Lung (tissue), 12 donors: ENCODE measurements around the gene SLC18A2. TPM values are rescaled to one million over a fixed set of nuclear protein-coding genes. Genes with fewer than 3 reads are reported as not detected.
"Not testable (repeated sequence)": the region's sequence is repeated elsewhere in the genome, so short reads cannot be mapped to it uniquely, and the experiment has no call there.

Experiments used
- ATAC-seq: fragments of 200-7000 bp; cut with Tn5 transposase; one replicate; pipeline ENCODE4 v1.9.1; 2020; ENCODE audit warnings: moderate number of reproducible peaks; ENCODE audit not compliant: insufficient read depth, low FRiP score
- DNase-seq, 3 donors: peaks; one replicate each; pipeline ENCODE4 v3.0.0-alpha.2; 2013 to 2017
- H3K27ac ChIP-seq, 2 donors: one replicate each; pipeline ENCODE4 v1.5.1; 2013; ENCODE audit warnings: mild to moderate bottlenecking in 2 of 2, moderate library complexity in 2 of 2, control low read depth in 1 of 2, inconsistent platforms in 1 of 2, low read depth in 1 of 2, low read length in 1 of 2
- H3K27me3 ChIP-seq, 3 donors: one replicate each; pipeline ENCODE4 v1.5.1; 2013; ENCODE audit warnings: low read length in 2 of 3; ENCODE audit not compliant: control insufficient read depth in 3 of 3, insufficient read depth in 3 of 3
- H3K36me3 ChIP-seq, 4 donors: one replicate each; pipeline ENCODE4 v1.5.1; 2013; ENCODE audit warnings: low read length in 4 of 4, mild to moderate bottlenecking in 1 of 4, moderate library complexity in 1 of 4; ENCODE audit not compliant: control insufficient read depth in 4 of 4, insufficient read depth in 4 of 4
- H3K4me1 ChIP-seq, 5 donors: one replicate each; pipeline ENCODE4 v1.5.1; 2013; ENCODE audit warnings: low read length in 5 of 5, mild to moderate bottlenecking in 2 of 5, moderate library complexity in 1 of 5; ENCODE audit not compliant: control insufficient read depth in 5 of 5, insufficient read depth in 5 of 5
- H3K4me3 ChIP-seq: one replicate; pipeline ENCODE4 v1.5.1; 2013; ENCODE audit warnings: mild to moderate bottlenecking, control low read depth, moderate library complexity
- H3K9ac ChIP-seq, 2 donors: one replicate each; pipeline ENCODE4 v1.5.1; 2013; ENCODE audit warnings: low read length in 2 of 2, control low read depth in 1 of 2; ENCODE audit not compliant: insufficient read depth in 1 of 2
- H3K9me3 ChIP-seq, 4 donors: one replicate each; pipeline ENCODE4 v1.5.1; 2013; ENCODE audit warnings: low read length in 3 of 4, mild to moderate bottlenecking in 1 of 4, moderate library complexity in 1 of 4; ENCODE audit not compliant: control insufficient read depth in 4 of 4, insufficient read depth in 3 of 4
- WGBS, 2 donors: extraction: QIAGEN DNeasy Blood & Tissue Kit; methylation state at CpG; one replicate each; pipeline ENCODE4 v1.1.7; 2013; 5-methylcytosine and 5-hydroxymethylcytosine counted together
- polyA plus RNA-seq, 2 donors: library from polyadenylated mRNA; stranded (reverse); fragments of 200-250 nt; gene quantifications; one replicate each; pipeline ENCODE4 v1.2.1, GENCODE V29; 2013
- total RNA-seq, 2 donors: library from RNA; depleted of rRNA in 1 of 2; stranded (reverse); fragments of >200 nt in 1 of 2; gene quantifications; one replicate each; pipeline ENCODE4 v1.2.1, GENCODE V29; 2014 to 2021
- TF ChIP-seq, protein P1 (sequence below): IDR thresholded peaks from 2 replicates; pipeline ENCODE4 v1.5.1; 2012; ENCODE audit warnings: mild to moderate bottlenecking; ENCODE audit errors: control extremely low read depth, extremely low read depth
- donor health status: control.
- donor health status: control.
- donor health status: Bipolar disorder and iron deficiency.
- donor health status: healthy.
- donor health status: DM: yes; HTN: yes; CAD: no.

Gene SLC18A2
- total and polyA plus RNA-seq, 4 donors: 0.21 to 3.7 (median 0.65) TPM

DNA sequence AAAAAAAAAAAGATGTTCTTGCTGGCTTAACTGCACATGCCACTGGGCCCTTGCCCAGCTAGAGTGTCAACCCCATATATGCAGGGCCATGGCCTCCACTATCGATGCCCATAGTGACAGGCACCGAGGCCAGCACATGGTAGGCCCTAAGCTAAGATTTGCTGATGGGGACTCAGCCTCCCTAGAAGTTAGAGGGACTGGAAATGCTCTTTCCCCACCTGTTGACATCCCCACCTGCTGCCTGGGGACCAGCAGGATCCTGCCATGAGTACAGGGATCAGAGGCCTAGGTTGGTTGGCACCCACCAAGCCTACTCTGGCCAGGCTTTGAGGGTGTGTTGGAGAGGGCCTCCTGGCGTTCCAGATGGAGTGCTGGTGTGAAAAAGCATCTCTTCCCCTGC, 16.0 kb upstream of the SLC18A2 start:
- H3K27me3 ChIP-seq: peaks cover 0 to 5% (median 0%) of the 10 kb centered on the region in 3 donors
- TF ChIP-seq, protein P1, sequence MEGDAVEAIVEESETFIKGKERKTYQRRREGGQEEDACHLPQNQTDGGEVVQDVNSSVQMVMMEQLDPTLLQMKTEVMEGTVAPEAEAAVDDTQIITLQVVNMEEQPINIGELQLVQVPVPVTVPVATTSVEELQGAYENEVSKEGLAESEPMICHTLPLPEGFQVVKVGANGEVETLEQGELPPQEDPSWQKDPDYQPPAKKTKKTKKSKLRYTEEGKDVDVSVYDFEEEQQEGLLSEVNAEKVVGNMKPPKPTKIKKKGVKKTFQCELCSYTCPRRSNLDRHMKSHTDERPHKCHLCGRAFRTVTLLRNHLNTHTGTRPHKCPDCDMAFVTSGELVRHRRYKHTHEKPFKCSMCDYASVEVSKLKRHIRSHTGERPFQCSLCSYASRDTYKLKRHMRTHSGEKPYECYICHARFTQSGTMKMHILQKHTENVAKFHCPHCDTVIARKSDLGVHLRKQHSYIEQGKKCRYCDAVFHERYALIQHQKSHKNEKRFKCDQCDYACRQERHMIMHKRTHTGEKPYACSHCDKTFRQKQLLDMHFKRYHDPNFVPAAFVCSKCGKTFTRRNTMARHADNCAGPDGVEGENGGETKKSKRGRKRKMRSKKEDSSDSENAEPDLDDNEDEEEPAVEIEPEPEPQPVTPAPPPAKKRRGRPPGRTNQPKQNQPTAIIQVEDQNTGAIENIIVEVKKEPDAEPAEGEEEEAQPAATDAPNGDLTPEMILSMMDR: no peak
- H3K36me3 ChIP-seq: no peaks in the 10 kb centered on the region
- H3K9ac ChIP-seq: no peak overlapping the region
- H3K4me3 ChIP-seq: no peak overlapping the region
- H3K9me3 ChIP-seq: no peaks in the 10 kb centered on the region
- ATAC-seq (no peak), DNase-seq (no peak)
- H3K4me1 ChIP-seq: no peaks in the 10 kb centered on the region
- no peak overlapping the region for H3K27ac ChIP-seq
- WGBS, 2 donors: 84 to 88% methylated on average over 3 of the region's 3 CpGs

DNA sequence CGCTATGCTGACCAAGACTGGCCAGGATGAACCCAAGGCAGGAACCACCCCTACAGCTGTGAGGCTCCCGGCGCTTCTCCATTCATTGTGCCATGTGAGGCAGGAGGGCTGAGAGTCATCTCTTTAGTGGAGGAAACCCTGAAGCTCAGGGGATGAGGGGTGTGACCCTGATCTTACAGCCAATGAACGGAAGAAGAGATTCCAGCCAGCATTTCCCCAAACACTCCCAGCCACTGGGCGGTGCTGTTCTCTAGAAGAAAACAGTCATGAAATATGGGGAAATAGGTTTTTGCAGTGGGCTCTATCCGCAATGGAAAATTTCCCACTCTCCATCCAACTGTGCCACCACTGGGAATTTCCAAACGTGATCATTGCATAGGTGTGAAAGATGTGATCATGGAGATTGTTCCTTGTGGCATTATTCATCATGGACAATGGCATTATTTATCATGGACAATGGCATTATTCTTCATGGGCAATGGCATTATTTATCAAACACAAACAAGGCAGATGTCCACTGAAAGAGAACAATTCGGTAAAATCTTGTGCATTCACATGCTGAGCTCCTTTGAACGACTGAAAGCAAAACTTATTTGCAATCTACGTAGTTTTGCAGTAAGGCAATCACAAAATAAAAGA, 14.0 kb upstream of the SLC18A2 start:
- WGBS, 2 donors: 35 to 36% methylated on average over 10 of the region's 10 CpGs
- DNase-seq: no peak
- Histone ChIP-seq H3K27ac (no peak overlapping the region), H3K9me3 (peaks cover 0 to 1% (median 0%) of the 10 kb centered on the region in 4 donors), H3K9ac (no peak overlapping the region), H3K4me1 (no peaks in the 10 kb centered on the region), H3K27me3 (peaks cover 0 to 5% (median 0%) of the 10 kb centered on the region in 3 donors), H3K4me3 (no peak overlapping the region), H3K36me3 (no peaks in the 10 kb centered on the region)
- TF ChIP-seq, protein P1: no peak
- no peak for ATAC-seq

DNA sequence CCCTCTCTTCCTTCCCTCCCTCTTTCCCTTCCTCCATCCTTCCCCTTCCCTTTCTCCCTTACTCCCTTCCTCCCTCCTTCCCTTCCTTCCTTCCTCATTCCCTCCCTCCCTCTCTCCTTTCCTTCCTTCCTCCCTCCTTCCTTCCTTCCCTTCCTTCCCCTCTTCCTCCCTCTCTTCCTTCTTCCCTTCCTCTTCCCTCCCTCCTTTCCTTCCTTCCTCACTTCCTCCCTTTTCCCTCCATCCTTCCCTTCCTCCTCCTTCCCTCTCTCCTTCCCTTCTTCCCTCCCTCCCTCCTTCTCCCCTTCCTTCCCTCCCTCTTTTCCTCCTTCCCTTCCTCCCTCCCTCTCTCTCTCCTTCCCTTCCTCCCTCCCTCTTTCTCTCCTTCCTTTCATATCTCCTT, 12.7 kb upstream of the SLC18A2 start:
- Histone ChIP-seq H3K4me3 (no peak overlapping the region), H3K27ac (no peak overlapping the region), H3K4me1 (no peaks in the 10 kb centered on the region), H3K9me3 (peaks cover 0 to 1% (median 0%) of the 10 kb centered on the region in 4 donors), H3K36me3 (no peaks in the 10 kb centered on the region), H3K9ac (no peak overlapping the region), H3K27me3 (peaks cover 0 to 5% (median 3%) of the 10 kb centered on the region in 3 donors)
- TF ChIP-seq, protein P1: no peak
- ATAC-seq (no peak), DNase-seq (no peak)

DNA sequence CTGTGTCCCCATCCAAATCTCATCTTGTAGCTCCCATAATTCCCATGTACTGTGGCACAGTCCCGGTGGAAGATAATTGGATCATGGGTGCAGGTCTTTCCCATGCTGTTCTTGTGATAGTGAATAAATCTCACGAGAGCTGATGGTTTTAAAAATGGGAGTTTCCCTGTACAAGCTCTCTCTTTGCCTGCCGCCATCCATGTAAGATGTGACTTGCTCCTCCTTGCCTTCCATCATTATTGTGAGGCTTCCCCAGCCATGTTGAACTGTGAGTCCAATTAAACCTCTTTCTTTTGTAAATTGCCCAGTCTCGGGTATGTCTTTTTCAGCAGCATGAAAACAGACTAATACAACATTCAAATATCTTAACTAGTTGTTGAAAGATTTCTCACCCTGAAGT, 10.8 kb upstream of the SLC18A2 start:
- not testable (repeated sequence) for H3K4me1 ChIP-seq, H3K4me3 ChIP-seq, H3K27me3 ChIP-seq, ATAC-seq, H3K9me3 ChIP-seq, H3K36me3 ChIP-seq, H3K9ac ChIP-seq, DNase-seq, H3K27ac ChIP-seq
- 93% methylated on average over 4 of the region's 4 CpGs for whole genome bisulfite sequencing, 2 donors
